Measurements from ENCODE around the gene LYPD3. TPM values are rescaled to one million over a fixed set of nuclear protein-coding genes. Genes with fewer than 3 reads are reported as not detected.

Gene LYPD3
- total and polyA plus RNA-seq, 12 donors, result 0.18 to 1.9 (median 0.84) TPM

- no peak for TF ChIP-seq CTCF (IDR thresholded peaks at IDR 0.05)
- TF ChIP-seq POLR2A (IDR thresholded peaks at IDR 0.05), result no peak
- intact Hi-C loops (cut with DNase I), result no loop called here
- Histone ChIP-seq H3K9me3 (replicated peaks in 1 of 3) (no peaks in the 10 kb centered on the region), H3K27me3 (no peaks in the 10 kb centered on the region), H3K27ac (no peak overlapping the region), H3K36me3 (replicated peaks in 1 of 2) (no peaks in the 10 kb centered on the region), H3K4me1 (replicated peaks in 1 of 2) (no peaks in the 10 kb centered on the region), H3K4me3 (no peak overlapping the region)
- no peak for DNase-seq
- 64 to 78% (median 68%) methylated on average over 4 of the region's 4 CpGs for WGBS, 4 donors
Observed at GRCh38 chr19:43416951-43417623, 48.3 kb downstream of the LYPD3 start.

GRCh38 chr19:43414554-43414953 is 50.9 kb downstream of the LYPD3 start, which contains the start of gene TEX101:
Gene TEX101 (plus strand): TSS chr19:43414890. CDS start chr19:43415920, 1,030 bp downstream.
- Histone ChIP-seq H3K36me3 (replicated peaks in 1 of 2) (no peaks in the 10 kb centered on the region), H3K27me3 (no peaks in the 10 kb centered on the region), H3K4me1 (replicated peaks in 1 of 2) (no peaks in the 10 kb centered on the region), H3K27ac (no peak within 1 kb of the TSS), H3K4me3 (no peak within 1 kb of the TSS), H3K9me3 (replicated peaks in 1 of 3) (no peaks in the 10 kb centered on the region)
- intact Hi-C loops (cut with DNase I), result no loop called here
- peak in 1 of 7 donors; percentile 20 for DNase-seq
- WGBS, 4 donors, result 90 to 97% (median 94%) methylated on average over 20 to 21 of the region's 21 CpGs
- TF ChIP-seq CTCF (IDR thresholded peaks at IDR 0.05), result no peak

GRCh38 chr19:43412441-43412840 is 53.0 kb downstream of the LYPD3 start:
- Histone ChIP-seq H3K4me1 (replicated peaks in 1 of 2) (no peaks in the 10 kb centered on the region), H3K27me3 (no peaks in the 10 kb centered on the region), H3K9me3 (replicated peaks in 1 of 3) (no peaks in the 10 kb centered on the region), H3K36me3 (replicated peaks in 1 of 2) (no peaks in the 10 kb centered on the region), H3K4me3 (no peak overlapping the region), H3K27ac (no peak overlapping the region)
- TF ChIP-seq POLR2A (IDR thresholded peaks at IDR 0.05) (no peak), CTCF (IDR thresholded peaks at IDR 0.05) (no peak)
- DNase-seq, result no peak
- intact Hi-C loops (cut with DNase I), result no loop called here
- WGBS, 4 donors, result 55 to 62% (median 59%) methylated on average over 6 of the region's 6 CpGs

Other genes starting within 250 kb of the LYPD3 start
- gene PSG9, start 196.1 kb downstream of the LYPD3 start, total RNA-seq, result not detected
- not detected for gene PSG9, start 196.1 kb downstream of the LYPD3 start, polyA plus RNA-seq
- under 1 TPM in 4 of 9 donors, not detected in 5; 0.39 to 0.58 (median 0.55) TPM for gene CD177, start 111.9 kb downstream of the LYPD3 start, total RNA-seq
- gene CD177, start 111.9 kb downstream of the LYPD3 start, polyA plus RNA-seq, result under 1 TPM; 0.20 to 0.35 (median 0.24) TPM
- not detected for gene TEX101, start 50.7 kb downstream of the LYPD3 start, total RNA-seq
- gene TEX101, start 50.7 kb downstream of the LYPD3 start, polyA plus RNA-seq, result not detected
- gene PHLDB3, start 39.1 kb upstream of the LYPD3 start, total RNA-seq, result 10 to 100 TPM in 8 of 9 donors, 1 to 10 TPM in 1; 3.5 to 30.7 (median 16.2) TPM
- gene PHLDB3, start 39.1 kb upstream of the LYPD3 start, polyA plus RNA-seq, result 10 to 100 TPM in 2 of 3 donors, 1 to 10 TPM in 1; 1.7 to 54.5 (median 33.7) TPM
- 10 to 100 TPM; 15.9 to 78.7 (median 36.5) TPM for gene ETHE1, start 61.6 kb upstream of the LYPD3 start, total RNA-seq
- gene ETHE1, start 61.6 kb upstream of the LYPD3 start, polyA plus RNA-seq, result 10 to 100 TPM; 18.2 to 20.0 (median 18.4) TPM
- gene ZNF575, start 67.6 kb upstream of the LYPD3 start, total RNA-seq, result 1 to 10 TPM in 3 of 9 donors, under 1 TPM in 4, not detected in 2; 0.22 to 2.9 (median 0.42) TPM
- 1 to 10 TPM in 2 of 3 donors, under 1 TPM in 1; 0.53 to 2.2 (median 1.2) TPM for gene ZNF575, start 67.6 kb upstream of the LYPD3 start, polyA plus RNA-seq
- 10 to 100 TPM; 16.6 to 32.2 (median 28.7) TPM for gene XRCC1, start 109.9 kb upstream of the LYPD3 start, total RNA-seq
- gene XRCC1, start 109.9 kb upstream of the LYPD3 start, polyA plus RNA-seq, result 10 to 100 TPM; 15.7 to 37.2 (median 31.1) TPM
- gene PINLYP, start 110.2 kb upstream of the LYPD3 start, total RNA-seq, result 10 to 100 TPM in 1 of 9 donors, 1 to 10 TPM in 6, under 1 TPM in 1, not detected in 1; 0.61 to 11.0 (median 3.0) TPM
- gene PINLYP, start 110.2 kb upstream of the LYPD3 start, polyA plus RNA-seq, result 10 to 100 TPM in 2 of 3 donors, 1 to 10 TPM in 1; 4.3 to 16.0 (median 12.4) TPM
- 10 to 100 TPM; 14.0 to 57.9 (median 23.8) TPM for gene IRGQ, start 130.5 kb upstream of the LYPD3 start, total RNA-seq
- 10 to 100 TPM in 1 of 3 donors, 1 to 10 TPM in 2; 7.0 to 12.8 (median 7.4) TPM for gene IRGQ, start 130.5 kb upstream of the LYPD3 start, polyA plus RNA-seq
- gene ZNF576, start 131.0 kb upstream of the LYPD3 start, total RNA-seq, result 100 to 1,000 TPM in 1 of 9 donors, 10 to 100 TPM in 8; 15.2 to 114 (median 25.5) TPM
- 10 to 100 TPM in 2 of 3 donors, 1 to 10 TPM in 1; 9.8 to 13.7 (median 10.8) TPM for gene ZNF576, start 131.0 kb upstream of the LYPD3 start, polyA plus RNA-seq
- gene SRRM5, start 146.5 kb upstream of the LYPD3 start, total RNA-seq, result under 1 TPM in 6 of 9 donors, not detected in 3; 0.15 to 0.43 (median 0.18) TPM
- 1 to 10 TPM in 2 of 3 donors, under 1 TPM in 1; 0.53 to 4.7 (median 1.2) TPM for gene SRRM5, start 146.5 kb upstream of the LYPD3 start, polyA plus RNA-seq
- 10 to 100 TPM; 34.9 to 71.2 (median 57.9) TPM for gene ZNF428, start 154.0 kb upstream of the LYPD3 start, total RNA-seq
- gene ZNF428, start 154.0 kb upstream of the LYPD3 start, polyA plus RNA-seq, result 100 to 1,000 TPM in 2 of 3 donors, 10 to 100 TPM in 1; 10.3 to 214 (median 148) TPM
- 10 to 100 TPM; 16.6 to 53.9 (median 38.6) TPM for gene CADM4, start 174.2 kb upstream of the LYPD3 start, total RNA-seq
- 10 to 100 TPM; 21.7 to 92.7 (median 41.4) TPM for gene CADM4, start 174.2 kb upstream of the LYPD3 start, polyA plus RNA-seq
- gene PLAUR, start 204.6 kb upstream of the LYPD3 start, total RNA-seq, result 10 to 100 TPM in 6 of 9 donors, 1 to 10 TPM in 3; 4.5 to 25.9 (median 12.1) TPM
- gene PLAUR, start 204.6 kb upstream of the LYPD3 start, polyA plus RNA-seq, result 10 to 100 TPM in 2 of 3 donors, 1 to 10 TPM in 1; 6.3 to 16.3 (median 14.5) TPM